Astrocyte of the cerebellum (primary cell): ENCODE data around the gene DDIT4L.
"Not testable (repeated sequence)": the region's sequence is repeated elsewhere in the genome, so short reads cannot be mapped to it uniquely, and the experiment has no call there.

Experiments
- DNase-seq: peaks from one replicate; pipeline ENCODE4 v3.0.0-alpha.2; 2011; ENCODE audit warnings: low read depth
- H3K4me3 ChIP-seq: 2 replicates; pipeline ENCODE4 v1.5.1; 2011; ENCODE audit warnings: mild to moderate bottlenecking, low read depth, low read length, moderate library complexity
- in situ Hi-C: cut with HindIII; loops from 2 replicates; pipeline ENCODE4 v1.10.0; 2017; ENCODE audit warnings: low sequenced_read_pairs
- TF ChIP-seq, protein P1 (sequence below): IDR thresholded peaks from 2 replicates; pipeline ENCODE4 v1.5.1; 2012; ENCODE audit warnings: low read length, low read depth, moderate library complexity, mild to moderate bottlenecking; ENCODE audit errors: missing control alignments

Gene DDIT4L

DNA sequence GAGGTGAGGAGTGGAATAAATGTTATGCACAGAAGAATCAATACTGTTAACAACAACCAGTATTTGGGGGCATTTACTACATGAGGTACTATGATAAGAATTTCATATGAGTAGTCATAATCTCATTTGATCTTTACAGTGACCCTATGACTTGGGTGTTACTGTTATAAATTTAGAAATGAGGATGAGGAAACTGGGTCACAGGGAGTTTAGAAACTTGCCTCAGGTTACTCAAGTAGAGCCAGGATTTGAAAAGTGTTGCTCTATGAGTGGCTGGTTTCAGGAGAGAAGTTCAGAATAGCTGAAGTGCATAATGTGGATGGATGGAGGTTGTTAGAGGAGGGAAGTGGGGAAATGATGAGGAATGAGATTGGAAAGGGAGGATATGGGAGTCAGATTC lies 16.6 kb upstream of the DDIT4L start:
- in situ Hi-C loops, result no loop called here
- H3K4me3 ChIP-seq, result no peak overlapping the region
- TF ChIP-seq, protein P1, sequence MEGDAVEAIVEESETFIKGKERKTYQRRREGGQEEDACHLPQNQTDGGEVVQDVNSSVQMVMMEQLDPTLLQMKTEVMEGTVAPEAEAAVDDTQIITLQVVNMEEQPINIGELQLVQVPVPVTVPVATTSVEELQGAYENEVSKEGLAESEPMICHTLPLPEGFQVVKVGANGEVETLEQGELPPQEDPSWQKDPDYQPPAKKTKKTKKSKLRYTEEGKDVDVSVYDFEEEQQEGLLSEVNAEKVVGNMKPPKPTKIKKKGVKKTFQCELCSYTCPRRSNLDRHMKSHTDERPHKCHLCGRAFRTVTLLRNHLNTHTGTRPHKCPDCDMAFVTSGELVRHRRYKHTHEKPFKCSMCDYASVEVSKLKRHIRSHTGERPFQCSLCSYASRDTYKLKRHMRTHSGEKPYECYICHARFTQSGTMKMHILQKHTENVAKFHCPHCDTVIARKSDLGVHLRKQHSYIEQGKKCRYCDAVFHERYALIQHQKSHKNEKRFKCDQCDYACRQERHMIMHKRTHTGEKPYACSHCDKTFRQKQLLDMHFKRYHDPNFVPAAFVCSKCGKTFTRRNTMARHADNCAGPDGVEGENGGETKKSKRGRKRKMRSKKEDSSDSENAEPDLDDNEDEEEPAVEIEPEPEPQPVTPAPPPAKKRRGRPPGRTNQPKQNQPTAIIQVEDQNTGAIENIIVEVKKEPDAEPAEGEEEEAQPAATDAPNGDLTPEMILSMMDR, result no peak
- no peak for DNase-seq

DNA sequence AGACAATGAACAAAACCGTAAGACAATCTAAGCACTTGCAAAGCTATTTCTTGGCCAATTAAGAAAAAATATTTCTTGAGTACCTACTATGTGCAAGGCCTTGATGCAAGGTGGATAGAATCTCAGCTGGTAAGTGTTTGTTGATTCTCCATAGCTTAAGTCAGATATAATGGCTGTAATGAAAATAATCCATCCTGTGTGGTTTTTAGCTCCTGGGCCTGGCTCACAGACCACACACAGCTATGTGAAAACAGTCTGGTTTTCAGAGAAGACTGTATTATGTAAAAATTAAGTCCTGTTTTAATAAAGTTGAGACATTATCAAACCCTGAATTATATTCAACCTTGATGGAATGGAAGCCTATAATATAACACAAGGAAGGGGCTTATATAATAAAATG lies 7.8 kb upstream of the DDIT4L start:
- in situ Hi-C loops, result no loop called here
- H3K4me3 ChIP-seq, result no peak overlapping the region
- TF ChIP-seq, protein P1, result no peak
- no peak for DNase-seq

DNA sequence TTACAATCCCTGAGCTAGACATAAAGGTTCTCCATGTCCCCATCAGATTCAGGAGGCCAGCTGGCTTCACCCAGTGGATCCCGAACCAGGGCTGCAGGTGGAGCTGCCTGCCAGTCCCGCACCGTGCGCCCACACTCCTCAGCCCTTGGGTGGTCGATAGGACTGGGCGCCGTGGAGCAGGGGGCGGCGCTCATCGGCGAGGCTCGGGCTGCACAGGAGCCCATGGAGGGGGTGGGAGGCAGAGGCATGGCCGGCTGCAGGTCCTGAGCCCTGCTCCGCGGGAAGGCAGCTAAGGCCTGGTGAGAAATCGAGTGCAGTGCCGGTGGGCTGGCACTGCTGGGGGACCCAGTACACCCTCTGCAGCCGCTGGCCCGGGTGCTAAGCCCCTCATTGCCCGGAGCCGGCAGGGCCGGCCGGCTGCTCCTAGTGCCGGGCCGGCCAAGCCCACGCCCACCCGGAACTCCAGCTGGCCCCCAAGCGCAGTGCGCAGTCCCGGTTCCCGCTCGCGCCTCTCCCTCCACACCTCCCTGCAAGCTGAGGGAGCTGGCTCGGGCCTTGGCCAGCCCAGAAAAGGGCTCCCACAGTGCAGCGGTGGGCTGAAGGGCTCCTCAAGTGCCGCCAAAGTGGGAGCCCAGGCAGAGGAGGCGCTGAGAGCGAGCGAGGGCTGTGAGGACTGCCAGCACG lies 6.3 kb upstream of the DDIT4L start:
- DNase-seq, H3K4me3 ChIP-seq, in situ Hi-C loops: not testable (repeated sequence)

DNA sequence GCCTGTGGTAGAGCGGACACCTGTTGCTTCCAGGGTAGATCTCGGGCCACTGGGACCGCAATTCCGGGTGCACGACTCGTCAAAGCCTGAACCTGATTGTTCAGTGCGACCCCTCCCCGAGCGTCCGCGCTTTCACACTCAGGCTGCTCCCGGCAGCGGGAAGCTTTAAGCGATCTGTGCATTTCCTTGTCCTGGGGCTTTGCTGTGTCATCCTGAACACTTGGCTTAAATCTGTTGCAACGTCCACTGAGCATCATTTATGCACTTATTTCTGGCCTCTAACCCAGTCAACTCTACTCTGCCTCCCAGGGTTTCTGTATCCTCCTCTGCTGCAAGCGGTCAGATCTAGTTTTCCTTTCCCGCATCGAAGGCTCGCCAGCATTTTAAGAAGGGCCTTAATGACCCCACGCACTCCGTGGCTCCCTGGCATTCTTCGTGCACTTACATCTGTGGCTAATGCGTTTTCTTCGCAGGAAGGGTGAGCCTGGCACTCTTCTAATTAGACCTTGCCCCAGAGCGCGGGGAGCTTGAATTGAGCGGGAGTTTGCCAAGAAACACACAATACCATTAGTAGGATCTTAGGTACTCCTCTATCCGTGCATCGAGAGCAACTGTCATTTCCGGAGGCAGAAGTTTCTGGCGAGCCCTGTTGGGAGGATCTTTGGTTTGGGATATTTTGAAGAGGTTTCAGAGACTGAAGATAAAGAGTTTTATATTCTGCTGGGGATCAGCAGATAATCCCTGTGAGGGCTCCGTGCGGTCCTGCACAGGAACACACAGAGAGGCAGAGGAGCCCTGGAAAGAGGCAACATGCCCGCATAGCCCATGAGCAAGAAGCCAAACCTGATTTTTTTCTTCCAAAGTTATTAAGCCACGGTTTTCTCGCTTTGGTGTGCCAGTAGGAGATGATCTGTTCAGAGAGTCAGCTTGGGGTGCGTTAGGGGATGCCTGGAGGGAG lies 654 bp upstream of the DDIT4L start:
- H3K4me3 ChIP-seq, result peak overlapping the region; percentile 62
- in situ Hi-C loops, result no loop called here
- TF ChIP-seq, protein P1, result no peak
- no peak for DNase-seq

DNA sequence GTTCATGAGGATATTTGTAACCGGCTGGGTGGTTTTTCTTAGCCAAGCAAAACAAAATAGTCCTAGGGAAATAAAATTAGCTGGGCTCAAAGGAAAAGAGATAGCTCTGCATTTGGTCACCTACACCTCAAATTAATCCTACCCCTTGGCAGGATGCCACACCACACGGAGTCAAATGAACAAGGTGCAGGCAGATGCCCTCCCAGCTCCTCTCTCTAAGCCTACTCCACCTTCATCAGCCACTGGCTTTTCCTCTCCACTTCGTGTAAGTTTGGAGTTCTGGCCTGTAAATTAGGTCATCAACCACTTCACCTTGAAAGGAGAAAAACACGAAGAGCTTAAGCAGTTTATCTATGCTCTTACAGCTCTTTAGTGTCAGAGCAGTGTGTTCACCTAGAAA lies 1.4 kb downstream of the DDIT4L start:
- in situ Hi-C loops, result no loop called here
- TF ChIP-seq, protein P1, result no peak
- peak overlapping the region; percentile 62 for H3K4me3 ChIP-seq
- DNase-seq, result no peak

DNA sequence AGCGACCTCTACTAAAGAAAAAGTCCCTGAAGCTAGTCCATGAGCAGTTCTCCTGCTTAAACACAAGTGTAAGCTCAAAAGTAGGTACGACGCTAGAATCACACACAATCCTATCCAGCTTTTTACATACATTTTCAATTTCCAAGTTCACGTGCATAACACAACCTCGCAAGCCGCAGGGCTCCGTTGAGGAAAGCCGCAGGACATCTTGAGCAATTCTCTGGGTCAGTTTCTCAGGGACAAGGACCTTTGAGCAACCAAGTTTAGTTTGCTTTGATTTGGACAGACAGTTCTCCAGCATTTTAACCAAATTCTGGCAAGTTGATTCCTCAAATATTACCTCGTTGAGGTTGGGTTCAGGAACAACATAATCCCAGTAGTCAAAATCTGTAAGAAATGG lies 2.5 kb downstream of the DDIT4L start:
- no peak for DNase-seq
- TF ChIP-seq, protein P1, result no peak
- in situ Hi-C loops, result no loop called here
- H3K4me3 ChIP-seq, result no peak overlapping the region

DNA sequence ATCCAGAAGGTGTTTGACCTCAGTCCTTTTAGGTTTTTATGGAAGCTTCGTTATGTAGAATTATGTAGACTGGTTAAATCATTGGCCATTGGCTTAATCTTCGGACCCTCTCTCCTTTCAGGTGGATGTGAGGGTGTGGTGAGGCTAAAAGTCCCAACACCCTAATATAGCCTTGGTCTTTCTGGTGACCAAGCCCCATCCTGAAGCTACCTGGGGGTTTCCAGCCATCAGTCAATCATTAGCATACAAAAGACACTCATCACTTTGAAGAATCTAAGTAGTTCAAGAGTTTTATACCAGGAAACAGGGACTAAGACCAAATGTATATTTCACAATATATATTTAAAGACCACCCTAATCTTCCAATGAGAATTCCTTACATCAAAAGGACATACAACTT lies 5.5 kb downstream of the DDIT4L start:
- TF ChIP-seq, protein P1, result no peak
- no peak for DNase-seq
- H3K4me3 ChIP-seq, result no peak overlapping the region
- in situ Hi-C loops, result no loop called here
